Measurements from ENCODE around the gene ANKDD1A. TPM values are rescaled to one million over a fixed set of nuclear protein-coding genes. Genes with fewer than 3 reads are reported as not detected.

ANKDD1A gene
- total RNA-seq, 1 donor = 6.2 TPM

DNA sequence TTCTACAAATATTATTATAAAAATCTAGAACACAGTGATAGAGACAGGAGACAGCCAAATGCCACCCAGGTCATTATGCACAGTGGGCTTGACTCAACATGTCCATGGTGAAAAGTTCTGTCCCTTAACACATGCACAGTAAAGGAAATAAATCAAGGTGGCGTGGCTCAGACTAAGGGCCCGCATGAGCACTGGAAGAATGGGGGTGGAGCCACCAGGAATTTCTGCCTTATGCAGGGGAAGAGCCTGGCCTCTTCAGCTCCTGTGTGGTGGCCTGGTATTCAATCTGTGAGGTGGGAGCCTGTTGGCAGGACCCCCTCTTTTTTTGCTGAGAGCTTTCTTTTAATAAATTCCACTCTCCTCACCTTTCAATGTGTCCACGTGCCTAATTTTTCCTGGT is 95.2 kb downstream of the ANKDD1A start:
- H3K9me3 ChIP-seq (ENCODE audit: low read depth, low read length) = no peaks in the 10 kb centered on the region
- H3K36me3 ChIP-seq (ENCODE audit: insufficient read depth, low read length) = peaks cover 25% of the 10 kb centered on the region
- H4K20me1 ChIP-seq (ENCODE audit: insufficient read depth, low read length) = no peaks in the 10 kb centered on the region
- H3K4me3 ChIP-seq (ENCODE audit: insufficient read depth, low read length) = no peak overlapping the region
- H3K79me2 ChIP-seq (ENCODE audit: insufficient read depth, low read length) = no peaks in the 10 kb centered on the region
- H3K27ac ChIP-seq (ENCODE audit: low read depth, low read length) = no peak overlapping the region
- H3K4me1 ChIP-seq (ENCODE audit: insufficient read depth, low read length) = no peaks in the 10 kb centered on the region
- TF ChIP-seq, protein P1, sequence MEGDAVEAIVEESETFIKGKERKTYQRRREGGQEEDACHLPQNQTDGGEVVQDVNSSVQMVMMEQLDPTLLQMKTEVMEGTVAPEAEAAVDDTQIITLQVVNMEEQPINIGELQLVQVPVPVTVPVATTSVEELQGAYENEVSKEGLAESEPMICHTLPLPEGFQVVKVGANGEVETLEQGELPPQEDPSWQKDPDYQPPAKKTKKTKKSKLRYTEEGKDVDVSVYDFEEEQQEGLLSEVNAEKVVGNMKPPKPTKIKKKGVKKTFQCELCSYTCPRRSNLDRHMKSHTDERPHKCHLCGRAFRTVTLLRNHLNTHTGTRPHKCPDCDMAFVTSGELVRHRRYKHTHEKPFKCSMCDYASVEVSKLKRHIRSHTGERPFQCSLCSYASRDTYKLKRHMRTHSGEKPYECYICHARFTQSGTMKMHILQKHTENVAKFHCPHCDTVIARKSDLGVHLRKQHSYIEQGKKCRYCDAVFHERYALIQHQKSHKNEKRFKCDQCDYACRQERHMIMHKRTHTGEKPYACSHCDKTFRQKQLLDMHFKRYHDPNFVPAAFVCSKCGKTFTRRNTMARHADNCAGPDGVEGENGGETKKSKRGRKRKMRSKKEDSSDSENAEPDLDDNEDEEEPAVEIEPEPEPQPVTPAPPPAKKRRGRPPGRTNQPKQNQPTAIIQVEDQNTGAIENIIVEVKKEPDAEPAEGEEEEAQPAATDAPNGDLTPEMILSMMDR (IDR thresholded peaks at IDR 0.05; ENCODE audit: extremely low read depth, low read depth, low read length) = no peak
- H3K4me2 ChIP-seq (ENCODE audit: insufficient read depth, low read length) = no peak overlapping the region
- no peaks in the 10 kb centered on the region for H3K27me3 ChIP-seq (ENCODE audit: insufficient read depth, low read length)
- no peak for DNase-seq (ENCODE audit: insufficient read length, low spot score, missing footprints)
- no peak overlapping the region for H2AFZ ChIP-seq (ENCODE audit: low read length)

Other genes starting within 250 kb of the ANKDD1A start
- 0.29 TPM in 1 of 2 replicates, not detected in the other for gene RBPMS2, start 136.3 kb upstream of the ANKDD1A start, total RNA-seq
- gene PIF1, start 86.3 kb upstream of the ANKDD1A start, total RNA-seq = 6.2 and 9.4 TPM in 2 replicates
- gene PLEKHO2, start 70.0 kb upstream of the ANKDD1A start, total RNA-seq = 38.3 and 41.6 TPM in 2 replicates
- gene SPG21, start 78.0 kb downstream of the ANKDD1A start, total RNA-seq = 142 and 164 TPM in 2 replicates
- 24.5 and 31.8 TPM in 2 replicates for gene MTFMT, start 117.7 kb downstream of the ANKDD1A start, total RNA-seq
- gene SLC51B, start 133.5 kb downstream of the ANKDD1A start, total RNA-seq = not detected in 2 replicates
- under 0.01 and 0.36 TPM in 2 replicates for gene RASL12, start 156.1 kb downstream of the ANKDD1A start, total RNA-seq
- gene KBTBD13, start 164.8 kb downstream of the ANKDD1A start, total RNA-seq = not detected in 2 replicates
- 2.9 and 3.3 TPM in 2 replicates for gene UBAP1L, start 203.3 kb downstream of the ANKDD1A start, total RNA-seq
- 19.5 and 20.3 TPM in 2 replicates for gene PDCD7, start 221.9 kb downstream of the ANKDD1A start, total RNA-seq

Measured in osteoblast (primary cell).